SK-N-SH treated with all-trans-retinoic acid at 6 μM for 48 hours (cell line): Measurements from ENCODE around the gene NSD1.

Source experiments
- BACH2 ChIP-seq: fragments of 250-450 bp; sonication (Bioruptor Pico); IDR thresholded peaks from 2 replicates; pipeline ENCODE4 v1.9.0; 2021; ENCODE audit warnings: mild to moderate bottlenecking, borderline replicate concordance
- GLIS3 ChIP-seq: fragments of 250-450 bp; sonication (Bioruptor Pico); IDR thresholded peaks from 2 replicates; pipeline ENCODE4 v1.5.0; 2020; ENCODE audit warnings: mild to moderate bottlenecking, moderate library complexity
- ISL1 ChIP-seq: fragments of 250-450 bp; sonication (Bioruptor Pico); IDR thresholded peaks from 2 replicates; pipeline ENCODE4 v2.1.2; 2022; ENCODE audit warnings: mild to moderate bottlenecking, moderate library complexity
- OSR1 ChIP-seq: fragments of 250-450 bp; sonication (Bioruptor Pico); IDR thresholded peaks from 2 replicates; pipeline ENCODE4 v1.8.0; 2022; ENCODE audit warnings: moderate library complexity, mild to moderate bottlenecking, inconsistent platforms
- PPARA ChIP-seq: fragments of 250-450 bp; sonication (Bioruptor Pico); IDR thresholded peaks from 2 replicates; pipeline ENCODE4 v1.5.0; 2020; ENCODE audit warnings: mild to moderate bottlenecking, borderline replicate concordance
- RARB ChIP-seq: fragments of 250-450 bp; sonication (Bioruptor Pico); IDR thresholded peaks from 2 replicates; pipeline ENCODE4 v1.8.0; 2021; ENCODE audit warnings: mild to moderate bottlenecking, moderate library complexity
- SNAI2 ChIP-seq: fragments of 250-450 bp; sonication (Bioruptor Pico); IDR thresholded peaks from 2 replicates; pipeline ENCODE4 v1.5.0; 2020; ENCODE audit warnings: mild to moderate bottlenecking, moderate library complexity
- ZNF70 ChIP-seq: fragments of 450-650 bp; formaldehyde crosslinking; IDR thresholded peaks from 2 replicates; pipeline ENCODE4 v1.5.0; 2020; ENCODE audit warnings: mild to moderate bottlenecking, moderate library complexity
- TF ChIP-seq, protein P1 (sequence below): fragments of 250-450 bp; sonication (Bioruptor Pico); IDR thresholded peaks from 2 replicates; pipeline ENCODE4 v1.5.0; 2020; ENCODE audit warnings: mild to moderate bottlenecking, moderate library complexity
- TF ChIP-seq, protein P2 (sequence below): fragments of 250-450 bp; sonication (Bioruptor Pico); IDR thresholded peaks from 2 replicates; pipeline ENCODE4 v1.8.0; 2020; ENCODE audit warnings: mild to moderate bottlenecking, moderate library complexity, borderline replicate concordance

- TF ChIP-seq OSR1 (CRISPR knock-in tag) (no peak), ZNF70 (CRISPR knock-in tag) (no peak), BACH2 (CRISPR knock-in tag) (no peak), GLIS3 (CRISPR knock-in tag) (no peak), SNAI2 (no peak), PPARA (CRISPR knock-in tag) (no peak), ISL1 (CRISPR knock-in tag) (no peak), RARB (no peak)
- TF ChIP-seq, protein P1, sequence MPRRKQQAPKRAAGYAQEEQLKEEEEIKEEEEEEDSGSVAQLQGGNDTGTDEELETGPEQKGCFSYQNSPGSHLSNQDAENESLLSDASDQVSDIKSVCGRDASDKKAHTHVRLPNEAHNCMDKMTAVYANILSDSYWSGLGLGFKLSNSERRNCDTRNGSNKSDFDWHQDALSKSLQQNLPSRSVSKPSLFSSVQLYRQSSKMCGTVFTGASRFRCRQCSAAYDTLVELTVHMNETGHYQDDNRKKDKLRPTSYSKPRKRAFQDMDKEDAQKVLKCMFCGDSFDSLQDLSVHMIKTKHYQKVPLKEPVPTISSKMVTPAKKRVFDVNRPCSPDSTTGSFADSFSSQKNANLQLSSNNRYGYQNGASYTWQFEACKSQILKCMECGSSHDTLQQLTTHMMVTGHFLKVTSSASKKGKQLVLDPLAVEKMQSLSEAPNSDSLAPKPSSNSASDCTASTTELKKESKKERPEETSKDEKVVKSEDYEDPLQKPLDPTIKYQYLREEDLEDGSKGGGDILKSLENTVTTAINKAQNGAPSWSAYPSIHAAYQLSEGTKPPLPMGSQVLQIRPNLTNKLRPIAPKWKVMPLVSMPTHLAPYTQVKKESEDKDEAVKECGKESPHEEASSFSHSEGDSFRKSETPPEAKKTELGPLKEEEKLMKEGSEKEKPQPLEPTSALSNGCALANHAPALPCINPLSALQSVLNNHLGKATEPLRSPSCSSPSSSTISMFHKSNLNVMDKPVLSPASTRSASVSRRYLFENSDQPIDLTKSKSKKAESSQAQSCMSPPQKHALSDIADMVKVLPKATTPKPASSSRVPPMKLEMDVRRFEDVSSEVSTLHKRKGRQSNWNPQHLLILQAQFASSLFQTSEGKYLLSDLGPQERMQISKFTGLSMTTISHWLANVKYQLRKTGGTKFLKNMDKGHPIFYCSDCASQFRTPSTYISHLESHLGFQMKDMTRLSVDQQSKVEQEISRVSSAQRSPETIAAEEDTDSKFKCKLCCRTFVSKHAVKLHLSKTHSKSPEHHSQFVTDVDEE (CRISPR knock-in tag): no peak
- TF ChIP-seq, protein P2, sequence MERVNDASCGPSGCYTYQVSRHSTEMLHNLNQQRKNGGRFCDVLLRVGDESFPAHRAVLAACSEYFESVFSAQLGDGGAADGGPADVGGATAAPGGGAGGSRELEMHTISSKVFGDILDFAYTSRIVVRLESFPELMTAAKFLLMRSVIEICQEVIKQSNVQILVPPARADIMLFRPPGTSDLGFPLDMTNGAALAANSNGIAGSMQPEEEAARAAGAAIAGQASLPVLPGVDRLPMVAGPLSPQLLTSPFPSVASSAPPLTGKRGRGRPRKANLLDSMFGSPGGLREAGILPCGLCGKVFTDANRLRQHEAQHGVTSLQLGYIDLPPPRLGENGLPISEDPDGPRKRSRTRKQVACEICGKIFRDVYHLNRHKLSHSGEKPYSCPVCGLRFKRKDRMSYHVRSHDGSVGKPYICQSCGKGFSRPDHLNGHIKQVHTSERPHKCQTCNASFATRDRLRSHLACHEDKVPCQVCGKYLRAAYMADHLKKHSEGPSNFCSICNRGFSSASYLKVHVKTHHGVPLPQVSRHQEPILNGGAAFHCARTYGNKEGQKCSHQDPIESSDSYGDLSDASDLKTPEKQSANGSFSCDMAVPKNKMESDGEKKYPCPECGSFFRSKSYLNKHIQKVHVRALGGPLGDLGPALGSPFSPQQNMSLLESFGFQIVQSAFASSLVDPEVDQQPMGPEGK (CRISPR knock-in tag): no peak
Observed at GRCh38 chr5:177327539-177328522, 194.3 kb downstream of the NSD1 start.
